NCI-H146 treated with DMSO at 0.1 percent for 48 hours (cell line): Measurements from ENCODE around the gene PDGFB.
A peak's percentile ranks its signal among the peaks of the same experiment; 100 is the strongest.

ENCODE experiments used
- DNase-seq: peaks from one replicate; lab custom pipeline; 2025; ENCODE audit not compliant: unreplicated experiment; lab: John Stamatoyannopoulos, UW

Gene PDGFB

GRCh38 chr22:39208013-39208680 lies 36.6 kb downstream of the PDGFB start:
- DNase-seq: no peak

GRCh38 chr22:39207141-39208012 lies 37.4 kb downstream of the PDGFB start:
- peak; percentile 22 for DNase-seq

GRCh38 chr22:39206491-39206890 lies 38.3 kb downstream of the PDGFB start:
- DNase-seq: no peak

GRCh38 chr22:39205344-39206021 lies 39.3 kb downstream of the PDGFB start:
- DNase-seq: no peak

GRCh38 chr22:39204216-39204615 lies 40.6 kb downstream of the PDGFB start:
- DNase-seq: no peak

GRCh38 chr22:39197578-39197977 lies 47.2 kb downstream of the PDGFB start:
- no peak for DNase-seq

- DNase-seq: no peak
Observed at GRCh38 chr22:39194098-39194497, 50.7 kb downstream of the PDGFB start.

GRCh38 chr22:39188809-39189208 lies 56.0 kb downstream of the PDGFB start:
- no peak for DNase-seq

- no peak for DNase-seq
Observed at GRCh38 chr22:39185601-39186012, 59.2 kb downstream of the PDGFB start.

- no peak for DNase-seq
Observed at GRCh38 chr22:39184586-39185577, 59.9 kb downstream of the PDGFB start.

GRCh38 chr22:39183991-39184585 lies 60.7 kb downstream of the PDGFB start:
- no peak for DNase-seq

GRCh38 chr22:39182478-39183030 lies 62.2 kb downstream of the PDGFB start:
- no peak for DNase-seq

- no peak for DNase-seq
Observed at GRCh38 chr22:39181778-39182177, 63.0 kb downstream of the PDGFB start.

- no peak for DNase-seq
Observed at GRCh38 chr22:39181356-39181755, 63.4 kb downstream of the PDGFB start.

- DNase-seq: no peak
Observed at GRCh38 chr22:39179841-39180335, 64.9 kb downstream of the PDGFB start.

GRCh38 chr22:39179401-39179827 lies 65.4 kb downstream of the PDGFB start:
- no peak for DNase-seq

GRCh38 chr22:39178206-39179111 lies 66.3 kb downstream of the PDGFB start:
- DNase-seq: no peak

- DNase-seq: no peak
Observed at GRCh38 chr22:39177791-39178190, 67.0 kb downstream of the PDGFB start.

- no peak for DNase-seq
Observed at GRCh38 chr22:39177456-39177775, 67.4 kb downstream of the PDGFB start.
